Stimulated activated CD8-positive, alpha-beta memory T cell treated with anti-CD3 and anti-CD28 coated beads, Interleukin-2, amount 100 ng/mL, for 48 hours (primary cell): ENCODE results near the gene LEMD2.
A peak's percentile ranks its signal among the peaks of the same experiment; 100 is the strongest.

ENCODE experiments used
- DNase-seq, 2 donors: peaks; one replicate each; pipeline ENCODE4 v3.0.0-alpha.2; 2020; ENCODE audit warnings: low read depth in 2 of 2

Gene LEMD2

GRCh38 chr6:33794910-33795623 is 6.1 kb upstream of the LEMD2 start:
- DNase-seq: no peak

DNA sequence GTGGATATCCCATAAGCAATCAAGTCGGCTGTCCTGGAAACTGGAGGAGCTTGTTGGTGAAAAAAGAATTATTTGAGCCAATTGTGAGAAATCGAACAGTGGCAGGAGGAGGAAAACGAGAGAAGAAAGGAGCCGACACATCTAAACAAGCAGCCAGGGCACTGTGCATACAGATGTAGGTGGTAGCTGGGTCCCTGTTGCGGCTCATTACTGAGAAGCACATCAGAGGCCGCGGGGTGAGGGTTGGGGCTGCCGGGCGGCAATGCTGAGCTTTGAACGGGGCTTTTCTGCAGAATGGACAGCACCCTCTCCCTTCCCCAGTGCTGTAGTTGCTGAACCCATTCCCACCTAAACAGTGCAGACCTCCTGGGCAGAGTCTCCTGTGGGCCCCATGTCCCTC is 4.1 kb upstream of the LEMD2 start:
- no peak for DNase-seq

DNA sequence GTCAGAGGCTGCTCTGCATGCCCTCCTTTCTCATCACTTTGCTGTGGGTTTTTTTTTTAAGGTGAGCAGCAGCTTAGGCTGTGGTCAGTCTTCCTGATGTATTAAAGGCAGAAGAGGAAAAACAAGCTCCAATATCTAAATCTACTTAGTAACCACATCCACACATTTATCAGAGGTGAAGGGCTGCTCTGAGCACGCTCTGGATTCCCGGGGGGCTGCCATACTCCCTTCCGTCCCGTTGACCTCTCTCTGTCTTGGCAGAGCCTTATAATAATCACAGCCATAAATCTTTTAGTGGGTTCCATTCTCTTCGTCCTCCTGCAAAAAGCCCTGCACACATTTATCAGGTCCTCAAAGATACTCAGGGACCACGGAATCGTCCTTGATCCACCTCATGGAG is 2.7 kb upstream of the LEMD2 start:
- no peak for DNase-seq

DNA sequence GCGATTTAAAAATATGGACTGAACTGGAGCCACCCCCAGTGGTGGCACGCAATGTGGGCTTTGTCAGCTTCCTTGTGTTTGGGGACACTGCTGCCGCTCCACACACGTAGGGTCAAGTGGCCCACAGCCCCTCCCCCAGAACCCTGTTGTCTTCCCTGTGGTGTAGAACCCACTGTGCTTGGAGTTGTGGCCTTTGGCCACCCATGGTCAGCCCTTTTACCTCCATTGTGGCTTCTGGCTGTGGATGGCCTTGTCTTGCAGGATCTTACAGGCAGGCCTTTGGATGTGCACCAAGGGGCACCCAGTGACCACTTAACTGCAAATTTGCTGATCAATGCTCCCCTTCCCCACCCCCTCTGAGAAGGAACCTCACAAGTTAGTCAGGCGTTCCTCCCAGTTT is 2.0 kb upstream of the LEMD2 start:
- no peak for DNase-seq

- DNase-seq: no peak
Observed at GRCh38 chr6:33790379-33790778, 1.4 kb upstream of the LEMD2 start.

DNA sequence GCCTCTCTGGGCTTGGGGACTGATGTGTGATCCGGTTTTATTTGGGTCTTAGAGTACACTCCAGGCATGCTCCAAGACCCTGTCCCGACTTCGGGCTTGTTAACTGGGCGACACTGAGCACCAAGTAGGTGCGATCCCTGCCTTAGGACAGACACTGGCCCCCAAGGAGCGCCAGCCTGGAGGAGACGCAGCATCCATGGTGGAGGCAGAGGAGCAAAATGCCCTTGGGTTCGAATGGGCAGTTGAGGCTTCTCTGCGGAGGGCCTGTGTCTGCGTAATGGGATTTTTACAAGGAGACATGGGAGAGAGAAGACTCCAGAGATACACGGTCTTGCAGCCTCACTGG is 593 bp upstream of the LEMD2 start:
- DNase-seq: no peak

- DNase-seq: peak; percentile 48 to 51
Observed at GRCh38 chr6:33787954-33788693, 806 bp downstream of the LEMD2 start.

- no peak for DNase-seq
Observed at GRCh38 chr6:33787346-33787953, 1.5 kb downstream of the LEMD2 start.

DNA sequence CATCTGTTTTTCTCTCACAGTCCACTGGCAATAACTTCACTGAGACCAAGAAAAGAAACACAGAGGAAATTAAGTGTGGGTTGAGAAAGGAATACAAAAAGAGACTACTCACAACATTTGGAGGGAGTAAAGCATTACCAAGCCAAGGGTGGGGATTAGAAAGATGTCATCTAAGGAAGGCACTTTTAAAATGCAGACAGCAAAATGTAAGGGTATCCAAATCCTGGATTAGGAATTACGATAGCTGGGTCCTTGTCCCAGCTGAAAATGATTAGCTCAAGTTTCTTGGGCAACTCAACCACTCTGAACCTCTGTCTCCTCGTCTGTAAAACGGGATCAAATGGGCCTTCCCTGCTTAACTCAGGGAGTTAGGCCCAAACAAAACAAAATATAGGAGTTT is 2.2 kb downstream of the LEMD2 start:
- no peak for DNase-seq

GRCh38 chr6:33785778-33786177 is 3.2 kb downstream of the LEMD2 start:
- DNase-seq: no peak

DNA sequence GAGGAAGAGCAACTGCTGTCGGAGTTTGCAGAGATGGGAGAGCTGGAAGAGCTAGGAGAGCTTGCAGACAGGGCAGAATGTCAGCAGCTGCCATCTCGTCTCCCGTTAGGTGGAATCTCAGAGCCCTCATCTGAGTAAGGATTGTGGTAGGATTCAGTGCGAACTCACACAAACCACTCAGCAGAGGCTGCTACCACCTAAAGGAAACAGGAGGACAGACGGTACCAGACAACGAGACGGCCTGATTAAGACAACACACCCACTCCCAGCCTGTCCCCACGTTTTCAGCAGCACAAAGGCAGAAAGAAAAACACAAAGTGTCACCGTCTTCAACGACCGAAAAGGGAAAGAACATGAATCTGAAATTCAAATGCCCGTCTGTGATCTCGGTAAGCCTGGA is 4.1 kb downstream of the LEMD2 start:
- DNase-seq: no peak

DNA sequence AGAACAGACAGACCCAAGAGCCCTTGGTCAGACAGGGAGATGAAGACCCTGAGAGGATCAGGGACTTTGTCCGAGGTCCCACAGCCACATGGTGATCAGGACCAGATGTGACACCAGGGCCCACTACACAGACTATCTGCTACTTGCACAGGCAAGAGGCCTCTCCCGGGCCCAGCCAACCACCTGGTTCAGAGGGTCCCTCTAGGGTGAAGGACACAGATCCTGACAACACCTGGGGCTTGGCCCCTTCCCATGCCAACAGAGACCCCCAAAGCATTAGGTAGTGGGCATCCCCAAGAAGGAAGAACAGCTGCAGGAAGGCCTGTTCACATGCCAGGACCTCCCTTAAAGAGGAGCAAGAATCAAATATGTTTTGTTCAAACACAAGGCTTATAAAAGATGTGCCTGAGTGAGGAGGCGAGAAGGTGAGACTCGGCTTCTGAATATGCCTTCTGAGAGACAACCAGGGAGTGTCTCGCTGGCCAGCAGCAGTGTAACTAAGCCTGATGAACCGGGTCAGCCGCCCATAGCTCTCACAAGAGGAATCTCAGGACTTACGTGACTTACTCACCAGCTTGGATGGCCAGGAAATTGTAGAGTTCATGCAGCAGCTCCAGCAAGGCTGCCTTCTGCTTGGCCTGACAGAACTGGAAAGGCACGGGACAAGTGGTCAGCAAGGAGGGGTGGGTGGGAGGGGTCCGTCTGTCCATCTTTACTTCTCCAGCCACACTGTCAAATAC is 5.0 kb downstream of the LEMD2 start:
- no peak for DNase-seq

GRCh38 chr6:33782561-33782960 is 6.4 kb downstream of the LEMD2 start:
- DNase-seq: no peak

GRCh38 chr6:33781131-33781975 is 7.6 kb downstream of the LEMD2 start:
- no peak for DNase-seq

DNA sequence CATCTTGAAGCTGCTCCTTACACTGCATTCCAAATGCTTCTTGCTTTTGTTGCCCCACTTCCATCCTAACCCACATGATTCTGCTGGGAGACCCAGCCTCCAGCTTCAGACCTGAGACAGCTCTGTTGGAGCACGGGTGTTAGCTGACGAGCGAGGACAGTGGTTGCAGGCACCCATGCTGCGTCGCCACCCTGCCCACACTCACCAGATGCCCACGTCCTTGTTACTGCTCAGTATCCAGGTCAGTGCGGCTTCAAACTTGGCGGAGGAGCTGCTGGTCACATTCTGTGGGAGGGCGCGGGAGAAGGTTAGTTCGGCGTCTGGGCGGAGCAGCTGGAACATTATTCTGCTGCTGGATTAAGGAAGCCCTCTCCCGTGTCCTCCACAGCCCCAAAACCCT is 9.0 kb downstream of the LEMD2 start:
- no peak for DNase-seq

GRCh38 chr6:33779290-33779689 is 9.6 kb downstream of the LEMD2 start:
- DNase-seq: no peak

DNA sequence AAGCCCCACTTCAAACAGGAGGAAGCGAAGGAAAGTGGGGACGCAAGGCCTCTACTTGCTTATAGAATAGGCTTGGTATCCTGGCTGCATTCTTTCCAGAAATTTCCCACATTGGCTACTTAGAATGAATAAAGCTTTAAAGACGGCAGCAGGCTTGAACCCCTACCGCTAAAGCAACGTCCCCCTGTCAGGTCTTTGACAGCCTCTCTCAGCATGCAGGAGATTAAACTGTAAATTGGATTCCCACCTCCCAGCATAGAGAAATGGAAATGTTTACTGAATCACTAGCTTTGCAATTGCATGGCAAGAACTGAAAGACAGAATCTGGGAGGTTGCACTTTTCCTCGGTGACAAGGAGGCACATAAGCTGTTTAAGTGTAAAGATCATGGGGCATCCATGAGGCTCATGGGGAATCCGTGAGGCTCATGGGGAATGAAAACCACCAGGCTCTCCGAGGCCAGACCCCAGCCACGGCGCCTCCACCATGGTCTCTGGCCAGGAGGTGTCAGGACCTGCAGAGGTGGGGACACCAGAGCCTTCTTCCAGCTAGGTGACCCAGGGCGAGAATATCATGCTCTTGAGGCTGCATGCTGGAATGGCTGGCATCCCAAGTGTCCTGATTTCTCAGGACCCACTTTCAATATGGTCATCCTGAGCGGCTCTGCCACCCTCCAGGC is 10.3 kb downstream of the LEMD2 start:
- DNase-seq: no peak

DNA sequence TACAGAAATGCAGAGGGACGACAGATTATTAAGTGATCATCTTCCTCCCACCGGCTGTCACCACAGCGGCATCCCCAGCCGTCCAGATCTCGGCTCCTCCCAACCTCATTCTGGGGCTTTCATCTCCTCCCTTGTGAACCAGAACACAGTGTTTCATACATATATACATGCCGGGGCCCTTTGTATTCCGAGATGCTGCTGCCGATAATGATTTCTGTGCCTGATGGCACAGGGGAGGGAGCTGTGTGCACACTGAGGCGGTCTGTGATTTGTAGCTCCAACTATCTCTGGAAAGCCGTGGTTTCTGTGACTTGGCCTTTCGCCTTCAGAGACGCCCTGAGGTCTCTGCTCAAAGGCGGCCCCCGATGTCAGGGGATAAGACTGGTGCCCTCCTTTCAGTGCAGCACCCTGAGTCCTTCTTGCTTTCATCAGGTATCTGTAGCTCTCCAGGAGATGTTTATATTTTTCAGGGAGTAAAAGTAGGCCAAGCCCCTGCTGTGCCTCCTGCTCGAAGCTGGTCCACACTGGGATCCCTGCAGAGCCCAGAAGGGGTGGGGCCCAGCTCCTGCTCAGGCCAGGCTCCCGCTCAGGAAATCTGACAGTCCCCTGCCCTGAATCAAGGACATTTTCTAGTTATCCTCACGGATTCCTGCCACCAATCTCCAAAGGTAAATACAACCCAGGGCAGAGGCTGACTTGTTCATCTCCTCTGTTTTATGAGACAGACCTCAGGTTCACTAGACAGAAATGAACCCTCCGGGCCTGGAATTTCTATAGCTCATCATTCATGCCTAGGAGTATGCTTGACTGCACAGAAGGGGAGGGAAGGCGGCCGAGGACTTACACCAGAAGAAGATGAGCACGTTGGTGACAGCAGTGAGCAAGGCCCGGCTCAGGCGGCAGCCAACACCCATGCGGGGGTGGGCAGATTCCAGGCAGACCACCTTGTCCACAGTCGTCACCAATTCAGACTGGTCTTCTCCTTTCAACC is 11.2 kb downstream of the LEMD2 start:
- no peak for DNase-seq

- no peak for DNase-seq
Observed at GRCh38 chr6:33776764-33777163, 12.2 kb downstream of the LEMD2 start.

GRCh38 chr6:33776186-33776585 is 12.7 kb downstream of the LEMD2 start:
- DNase-seq: no peak
